ENCODE data around the gene CFL1. TPM values are rescaled to one million over a fixed set of nuclear protein-coding genes. Genes with fewer than 3 reads are reported as not detected.

Gene CFL1
- total and polyA plus RNA-seq, 2 donors from 2014 or later: 705 to 846 TPM

DNA sequence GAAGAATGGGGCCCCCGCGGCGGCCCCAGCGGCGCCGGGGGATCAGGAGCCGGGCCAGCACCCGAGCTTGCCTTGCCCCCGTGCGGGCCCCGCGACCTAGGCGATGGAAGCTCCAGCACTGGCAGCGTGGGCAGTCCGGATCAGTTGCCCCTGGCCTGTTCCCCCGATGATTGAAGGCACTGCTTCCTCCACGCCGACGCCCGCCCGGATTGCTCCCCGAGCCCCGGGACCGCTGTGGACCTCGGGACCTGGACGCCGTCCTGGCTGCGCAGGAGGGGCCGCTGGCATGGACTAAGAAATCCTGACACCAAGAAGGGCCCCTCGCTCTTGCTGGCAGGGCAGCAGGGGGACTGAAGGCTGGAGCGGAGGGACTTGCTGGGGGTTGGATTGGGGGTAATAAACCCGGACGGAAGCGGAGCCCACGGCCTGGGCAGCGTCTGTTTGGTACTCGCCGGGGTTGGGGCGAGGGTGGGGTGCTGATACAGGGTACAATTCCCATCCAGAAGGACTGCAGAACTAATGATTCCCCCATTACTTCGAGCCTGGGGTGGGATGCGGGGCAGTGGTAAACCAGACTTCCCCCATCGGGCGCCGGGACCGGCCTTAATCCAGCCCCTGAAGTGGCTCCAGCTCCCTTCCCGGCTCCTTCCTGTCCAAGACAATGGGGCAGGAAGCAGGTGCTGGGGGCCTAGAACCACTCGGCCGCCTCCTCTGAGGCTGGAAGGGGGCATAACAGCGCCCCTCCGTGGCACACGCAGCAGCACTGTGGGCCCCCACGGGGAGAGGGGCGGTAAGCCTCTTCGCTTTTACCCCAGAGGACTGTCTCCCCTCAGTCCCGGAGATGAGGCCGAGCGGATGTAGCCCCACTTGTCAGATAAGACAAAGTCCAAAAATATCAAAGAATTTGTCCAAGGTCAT, 33.5 kb upstream of the CFL1 start:
- DNase-seq (peak in 4 of 5 donors; percentile 21 to 86 (median 66)), FAIRE-seq (no peak)
- H3K27me3 ChIP-seq (ENCODE audit: control insufficient read depth, insufficient read depth, low read length): no peaks in the 10 kb centered on the region
- H3K9ac ChIP-seq (ENCODE audit: low read length in 3 of 3): peak overlapping the region in 2 of 3 donors; percentile 55 to 79
- H3K36me3 ChIP-seq (ENCODE audit: control insufficient read depth in 2 of 3, insufficient read depth in 3 of 3, low read length in 3 of 3): no peaks in the 10 kb centered on the region
- intact Hi-C loops (cut with DNase I): no loop called here
- peak overlapping the region; percentile 53 to 71 (median 57) for H3K4me3 ChIP-seq (ENCODE audit: low read length in 3 of 3)
- H3K4me1 ChIP-seq (ENCODE audit: control insufficient read depth in 2 of 3, insufficient read depth in 2 of 3, low read depth in 1 of 3, low read length in 3 of 3): peaks cover 0 to 35% (median 8%) of the 10 kb centered on the region in 3 donors
- H3K27ac ChIP-seq (ENCODE audit: low read depth in 2 of 2, low read length in 2 of 2): peak overlapping the region; percentile 76 to 82
- no peaks in the 10 kb centered on the region for H3K9me3 ChIP-seq (ENCODE audit: control insufficient read depth in 2 of 3, insufficient read depth in 1 of 3, low read length in 3 of 3)
- TF ChIP-seq, protein P1, sequence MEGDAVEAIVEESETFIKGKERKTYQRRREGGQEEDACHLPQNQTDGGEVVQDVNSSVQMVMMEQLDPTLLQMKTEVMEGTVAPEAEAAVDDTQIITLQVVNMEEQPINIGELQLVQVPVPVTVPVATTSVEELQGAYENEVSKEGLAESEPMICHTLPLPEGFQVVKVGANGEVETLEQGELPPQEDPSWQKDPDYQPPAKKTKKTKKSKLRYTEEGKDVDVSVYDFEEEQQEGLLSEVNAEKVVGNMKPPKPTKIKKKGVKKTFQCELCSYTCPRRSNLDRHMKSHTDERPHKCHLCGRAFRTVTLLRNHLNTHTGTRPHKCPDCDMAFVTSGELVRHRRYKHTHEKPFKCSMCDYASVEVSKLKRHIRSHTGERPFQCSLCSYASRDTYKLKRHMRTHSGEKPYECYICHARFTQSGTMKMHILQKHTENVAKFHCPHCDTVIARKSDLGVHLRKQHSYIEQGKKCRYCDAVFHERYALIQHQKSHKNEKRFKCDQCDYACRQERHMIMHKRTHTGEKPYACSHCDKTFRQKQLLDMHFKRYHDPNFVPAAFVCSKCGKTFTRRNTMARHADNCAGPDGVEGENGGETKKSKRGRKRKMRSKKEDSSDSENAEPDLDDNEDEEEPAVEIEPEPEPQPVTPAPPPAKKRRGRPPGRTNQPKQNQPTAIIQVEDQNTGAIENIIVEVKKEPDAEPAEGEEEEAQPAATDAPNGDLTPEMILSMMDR (IDR thresholded peaks at IDR 0.05; ENCODE audit: borderline replicate concordance, extremely low read depth, insufficient read depth): peak; percentile 16

DNA sequence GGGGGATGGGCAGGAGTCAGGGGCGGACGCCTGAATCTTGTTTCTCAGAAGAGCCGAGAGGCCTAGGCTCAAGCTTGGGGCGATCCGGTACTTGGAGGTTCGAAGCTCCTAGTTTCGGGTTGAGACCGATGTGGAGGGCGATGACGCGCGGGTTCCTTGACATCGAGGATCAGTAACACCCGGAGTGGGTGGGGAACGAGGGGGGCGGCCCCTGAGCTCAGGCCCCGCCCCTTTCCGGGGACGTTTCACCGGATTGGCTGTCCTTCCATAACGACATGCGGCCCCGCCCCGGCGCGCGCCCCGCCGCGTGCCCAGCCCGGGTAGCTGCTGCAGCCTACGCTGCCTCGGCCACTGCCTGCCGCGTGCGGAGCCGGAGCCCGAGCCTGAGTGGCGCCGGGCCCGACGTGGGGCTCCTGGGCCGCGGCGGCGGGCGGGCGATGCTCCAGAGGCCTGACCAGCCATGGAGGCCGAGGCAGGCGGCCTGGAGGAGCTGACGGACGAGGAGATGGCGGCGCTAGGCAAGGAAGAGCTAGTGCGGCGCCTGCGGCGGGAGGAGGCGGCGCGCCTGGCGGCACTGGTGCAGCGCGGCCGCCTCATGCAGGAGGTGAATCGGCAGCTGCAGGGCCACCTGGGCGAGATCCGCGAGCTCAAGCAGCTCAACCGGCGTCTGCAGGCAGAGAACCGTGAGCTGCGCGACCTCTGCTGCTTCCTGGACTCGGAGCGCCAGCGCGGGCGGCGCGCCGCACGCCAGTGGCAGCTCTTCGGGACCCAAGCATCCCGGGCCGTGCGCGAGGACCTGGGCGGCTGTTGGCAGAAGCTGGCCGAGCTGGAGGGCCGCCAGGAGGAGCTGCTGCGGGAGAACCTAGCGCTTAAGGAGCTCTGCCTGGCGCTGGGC, 32.6 kb upstream of the CFL1 start, which contains the start of gene CCDC85B:
Gene CCDC85B, plus strand, starts transcription at position 350 of the 895 bp plus-strand sequence. Its CDS starts 111 bp downstream, at position 461.
- Histone ChIP-seq H3K4me1 (ENCODE audit: control insufficient read depth in 2 of 3, insufficient read depth in 2 of 3, low read depth in 1 of 3, low read length in 3 of 3) (peaks cover 0 to 35% (median 8%) of the 10 kb centered on the region in 3 donors), H3K27ac (ENCODE audit: low read depth in 2 of 2, low read length in 2 of 2) (peak within 1 kb of the TSS; percentile 90 to 96), H3K36me3 (ENCODE audit: control insufficient read depth in 2 of 3, insufficient read depth in 3 of 3, low read length in 3 of 3) (no peaks in the 10 kb centered on the region), H3K9ac (ENCODE audit: low read length in 3 of 3) (peak within 1 kb of the TSS; percentile 16 to 79 (median 77)), H3K9me3 (ENCODE audit: control insufficient read depth in 2 of 3, insufficient read depth in 1 of 3, low read length in 3 of 3) (no peaks in the 10 kb centered on the region), H3K4me3 (ENCODE audit: low read length in 3 of 3) (peak within 1 kb of the TSS; percentile 56 to 78 (median 57)), H3K27me3 (ENCODE audit: control insufficient read depth, insufficient read depth, low read length) (no peaks in the 10 kb centered on the region)
- intact Hi-C loops (cut with DNase I): no loop called here
- TF ChIP-seq, protein P1 (IDR thresholded peaks at IDR 0.05; ENCODE audit: borderline replicate concordance, extremely low read depth, insufficient read depth): no peak
- DNase-seq (peak; percentile 97 to 100 (median 98)), FAIRE-seq (no peak)

DNA sequence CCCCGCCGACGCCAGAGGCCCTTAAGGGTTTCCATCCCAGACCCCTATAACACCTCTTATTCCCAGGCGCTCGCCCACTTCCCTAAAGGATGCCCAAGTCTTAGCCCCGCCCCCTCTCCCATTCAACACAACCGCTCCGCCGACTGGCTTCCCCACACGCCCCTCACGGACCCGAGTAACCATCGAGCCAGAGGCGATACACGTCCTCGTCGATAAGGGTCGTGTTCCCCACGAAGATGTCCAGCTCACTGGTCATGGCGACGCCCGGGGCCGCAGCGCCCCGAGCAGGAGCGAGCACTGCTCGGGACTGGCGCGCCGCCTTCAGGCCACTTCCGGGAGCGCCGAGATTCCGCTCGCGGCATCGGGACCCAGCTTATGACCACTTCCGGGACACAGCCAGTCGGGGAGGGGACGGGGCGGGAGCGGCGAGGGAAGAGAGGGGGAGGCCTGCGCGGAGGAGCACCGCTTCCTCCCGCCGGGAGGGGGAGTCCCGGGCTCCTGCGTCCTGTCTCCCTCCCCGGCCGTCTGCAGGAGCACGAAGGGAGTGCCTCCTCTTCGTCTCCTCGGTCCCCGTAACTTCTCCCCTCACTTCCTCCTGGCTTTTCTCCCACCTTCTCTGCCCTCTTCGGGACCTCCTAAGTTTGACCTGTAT, 30.3 kb upstream of the CFL1 start, which contains the start of gene FIBP:
Gene FIBP, minus strand, starts transcription at position 309 of the 652 bp plus-strand sequence. Its CDS starts 53 bp downstream, at position 256.
- Histone ChIP-seq H3K9me3 (ENCODE audit: control insufficient read depth in 2 of 3, insufficient read depth in 1 of 3, low read length in 3 of 3) (no peaks in the 10 kb centered on the region), H3K27me3 (ENCODE audit: control insufficient read depth, insufficient read depth, low read length) (no peaks in the 10 kb centered on the region), H3K4me1 (ENCODE audit: control insufficient read depth in 2 of 3, insufficient read depth in 2 of 3, low read depth in 1 of 3, low read length in 3 of 3) (peaks cover 0 to 39% (median 8%) of the 10 kb centered on the region in 3 donors), H3K9ac (ENCODE audit: low read length in 3 of 3) (peak within 1 kb of the TSS; percentile 83 to 92 (median 88)), H3K27ac (ENCODE audit: low read depth in 2 of 2, low read length in 2 of 2) (peak within 1 kb of the TSS; percentile 90 to 96), H3K36me3 (ENCODE audit: control insufficient read depth in 2 of 3, insufficient read depth in 3 of 3, low read length in 3 of 3) (peaks cover 4 to 12% (median 5%) of the 10 kb centered on the region in 3 donors), H3K4me3 (ENCODE audit: low read length in 3 of 3) (peak within 1 kb of the TSS; percentile 65 to 95 (median 78))
- intact Hi-C loops (cut with DNase I): loop anchor here (10.0 kb wide), 1 partner anchor 97 kb away; no protein-coding TSS in a partner anchor
- DNase-seq (peak; percentile 98 to 99 (median 99)), FAIRE-seq (no peak)
- TF ChIP-seq, protein P1 (IDR thresholded peaks at IDR 0.05; ENCODE audit: borderline replicate concordance, extremely low read depth, insufficient read depth): peak; percentile 69

Measured in kidney (tissue), 14 donors.